ENCODE results near the gene PEX10. TPM values are rescaled to one million over a fixed set of nuclear protein-coding genes. Genes with fewer than 3 reads are reported as not detected.

The PEX10 gene
- total and polyA plus RNA-seq, 3 experiments from 2014 or later, result 8.9 to 26.2 (median 25.6) TPM

DNA sequence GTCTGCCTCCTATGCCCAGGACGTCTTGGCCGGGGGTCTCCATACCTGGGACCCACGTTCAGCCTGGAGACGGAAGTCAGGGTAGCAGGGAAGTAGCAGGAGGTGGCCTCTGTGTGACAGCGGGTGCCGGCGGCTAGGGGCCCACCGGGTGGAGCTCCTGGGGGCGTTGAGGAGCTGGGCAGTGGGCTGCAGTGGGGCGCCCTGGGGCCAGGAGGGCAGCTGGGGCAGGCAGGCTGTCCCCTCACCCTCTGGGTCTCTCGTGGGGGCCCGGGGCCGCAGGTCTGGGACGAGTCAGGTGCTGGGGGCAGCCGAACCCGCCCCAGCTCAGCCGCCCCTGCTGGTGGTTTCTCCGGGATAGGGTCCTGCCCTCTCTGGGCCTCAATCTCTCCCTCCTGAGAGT, 14.7 kb upstream of the PEX10 start:
- H3K4me3 ChIP-seq (ENCODE audit: low read length), result no peak overlapping the region
- Mint-ChIP-seq H3K36me3 (peaks cover 0 to 8% (median 1%) of the 10 kb centered on the region in 3 donors), H3K9me3 (peaks cover 0 to 11% (median 2%) of the 10 kb centered on the region in 5 donors), H3K4me1 (no peaks in the 10 kb centered on the region), H3K27ac (no peak overlapping the region), H3K27me3 (no peaks in the 10 kb centered on the region), H3K4me3 (no peak overlapping the region)
- DNase-seq, result no peak
- ChIA-PET CTCF (no interaction called here), POLR2A (no interaction called here)
- H3K4me1 ChIP-seq (ENCODE audit: insufficient read depth, low read length), result no peaks in the 10 kb centered on the region
- no peaks in the 10 kb centered on the region for H3K27me3 ChIP-seq (ENCODE audit: insufficient read depth, low read length, poor library complexity, severe bottlenecking)
- no peaks in the 10 kb centered on the region for H3K9me3 ChIP-seq (ENCODE audit: low read length)
- no peaks in the 10 kb centered on the region for H3K36me3 ChIP-seq (ENCODE audit: insufficient read depth, low read length)
- H3K27ac ChIP-seq (ENCODE audit: low read depth, low read length), result no peak overlapping the region

DNA sequence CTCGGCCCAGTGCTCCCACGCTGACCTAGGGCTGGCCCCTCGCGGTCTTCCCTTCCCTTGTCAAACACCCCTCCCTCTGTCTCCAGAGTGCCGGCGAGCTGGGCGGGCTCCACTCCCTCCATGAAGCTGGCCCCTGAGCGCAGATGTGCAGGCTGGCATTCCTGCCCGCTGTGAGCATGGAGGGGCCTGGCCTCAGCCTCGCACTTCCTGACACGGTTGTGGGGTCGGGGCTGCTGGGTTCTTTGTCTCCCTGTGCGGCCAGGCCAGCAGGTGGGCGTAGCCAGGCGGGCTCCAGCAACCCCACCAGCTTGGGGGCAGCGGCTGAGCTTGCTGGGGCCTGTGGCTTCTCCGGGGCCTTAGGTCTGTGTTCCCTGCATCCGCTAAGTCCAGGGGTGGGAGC, 14.2 kb upstream of the PEX10 start:
- no peak overlapping the region for H3K4me3 Mint-ChIP-seq
- H3K9me3 Mint-ChIP-seq, result peaks cover 0 to 11% (median 2%) of the 10 kb centered on the region in 5 donors
- H3K27me3 ChIP-seq (ENCODE audit: insufficient read depth, low read length, poor library complexity, severe bottlenecking), result no peaks in the 10 kb centered on the region
- CTCF ChIA-PET, result no interaction called here
- no peak overlapping the region for H3K4me3 ChIP-seq (ENCODE audit: low read length)
- H3K36me3 ChIP-seq (ENCODE audit: insufficient read depth, low read length), result no peaks in the 10 kb centered on the region
- no peaks in the 10 kb centered on the region for H3K27me3 Mint-ChIP-seq
- peaks cover 0 to 8% (median 1%) of the 10 kb centered on the region in 3 donors for H3K36me3 Mint-ChIP-seq
- no peaks in the 10 kb centered on the region for H3K4me1 Mint-ChIP-seq
- no peak overlapping the region for H3K27ac ChIP-seq (ENCODE audit: low read depth, low read length)
- H3K9me3 ChIP-seq (ENCODE audit: low read length), result no peaks in the 10 kb centered on the region
- POLR2A ChIA-PET, result no interaction called here
- no peak overlapping the region for H3K27ac Mint-ChIP-seq
- no peaks in the 10 kb centered on the region for H3K4me1 ChIP-seq (ENCODE audit: insufficient read depth, low read length)
- DNase-seq, result no peak

DNA sequence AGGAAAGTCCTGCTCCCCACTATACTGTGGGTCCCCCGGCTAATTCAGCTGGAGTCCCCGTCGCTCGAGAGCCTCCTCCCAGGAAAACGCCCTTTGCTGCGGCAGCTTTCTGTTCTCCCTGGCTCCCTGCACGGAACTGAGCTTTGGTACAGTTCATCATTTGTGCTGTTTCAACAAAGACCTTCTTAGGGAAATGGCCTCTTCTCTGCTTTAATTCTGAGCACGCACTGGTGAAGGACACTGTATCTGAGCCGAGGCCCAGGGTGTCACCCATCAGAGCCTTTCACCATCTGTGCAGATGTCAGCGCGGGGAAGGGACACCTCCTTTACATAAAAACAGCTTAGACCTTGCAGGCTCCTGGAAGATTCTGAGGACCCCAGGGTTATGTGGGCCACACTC, 13.5 kb upstream of the PEX10 start:
- no peaks in the 10 kb centered on the region for H3K27me3 ChIP-seq (ENCODE audit: insufficient read depth, low read length, poor library complexity, severe bottlenecking)
- no peaks in the 10 kb centered on the region for H3K36me3 ChIP-seq (ENCODE audit: insufficient read depth, low read length)
- Mint-ChIP-seq H3K27ac (no peak overlapping the region), H3K4me3 (no peak overlapping the region), H3K27me3 (no peaks in the 10 kb centered on the region), H3K9me3 (peaks cover 0 to 11% (median 2%) of the 10 kb centered on the region in 5 donors), H3K4me1 (no peaks in the 10 kb centered on the region), H3K36me3 (peaks cover 0 to 8% (median 1%) of the 10 kb centered on the region in 3 donors)
- no peaks in the 10 kb centered on the region for H3K9me3 ChIP-seq (ENCODE audit: low read length)
- ChIA-PET CTCF (no interaction called here), POLR2A (no interaction called here)
- no peak overlapping the region for H3K4me3 ChIP-seq (ENCODE audit: low read length)
- no peak overlapping the region for H3K27ac ChIP-seq (ENCODE audit: low read depth, low read length)
- DNase-seq, result no peak
- H3K4me1 ChIP-seq (ENCODE audit: insufficient read depth, low read length), result no peaks in the 10 kb centered on the region

DNA sequence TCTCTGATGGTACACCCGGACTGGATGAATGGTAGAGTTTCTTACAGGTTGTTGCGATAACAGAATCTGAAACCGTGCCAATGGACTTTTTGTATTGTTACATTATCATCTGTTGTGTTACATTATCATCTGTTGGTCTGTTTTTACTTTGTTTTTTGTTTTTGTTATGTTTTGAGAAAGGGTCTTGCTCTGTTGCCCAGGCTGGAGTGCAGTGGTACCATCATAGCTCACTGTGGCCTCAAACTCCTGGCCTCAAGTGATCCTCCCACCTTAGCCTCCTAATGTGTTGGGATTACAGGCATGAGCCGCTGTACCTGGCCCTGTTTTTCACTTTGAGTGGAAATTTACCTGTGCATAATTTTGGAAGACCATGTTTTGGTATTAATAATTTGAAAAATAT, 10.2 kb upstream of the PEX10 start:
- Histone ChIP-seq H3K36me3 (ENCODE audit: insufficient read depth, low read length) (no peaks in the 10 kb centered on the region), H3K4me3 (ENCODE audit: low read length) (no peak overlapping the region), H3K27me3 (ENCODE audit: insufficient read depth, low read length, poor library complexity, severe bottlenecking) (no peaks in the 10 kb centered on the region), H3K9me3 (ENCODE audit: low read length) (no peaks in the 10 kb centered on the region), H3K27ac (ENCODE audit: low read depth, low read length) (no peak overlapping the region), H3K4me1 (ENCODE audit: insufficient read depth, low read length) (peaks cover 4% of the 10 kb centered on the region)
- ChIA-PET POLR2A (no interaction called here), CTCF (interaction anchor here (0.9 kb wide), 1 partner anchor 13 kb away, joined by 3 read pairs; no protein-coding TSS in a partner anchor)
- Mint-ChIP-seq H3K36me3 (peaks cover 1 to 8% (median 2%) of the 10 kb centered on the region in 3 donors), H3K27ac (no peak overlapping the region), H3K27me3 (peaks cover 0 to 2% of the 10 kb centered on the region in 2 donors), H3K9me3 (peaks cover 0 to 11% (median 2%) of the 10 kb centered on the region in 5 donors), H3K4me3 (no peak overlapping the region), H3K4me1 (peaks cover 0 to 13% (median 0%) of the 10 kb centered on the region in 3 donors)
- DNase-seq, result no peak

DNA sequence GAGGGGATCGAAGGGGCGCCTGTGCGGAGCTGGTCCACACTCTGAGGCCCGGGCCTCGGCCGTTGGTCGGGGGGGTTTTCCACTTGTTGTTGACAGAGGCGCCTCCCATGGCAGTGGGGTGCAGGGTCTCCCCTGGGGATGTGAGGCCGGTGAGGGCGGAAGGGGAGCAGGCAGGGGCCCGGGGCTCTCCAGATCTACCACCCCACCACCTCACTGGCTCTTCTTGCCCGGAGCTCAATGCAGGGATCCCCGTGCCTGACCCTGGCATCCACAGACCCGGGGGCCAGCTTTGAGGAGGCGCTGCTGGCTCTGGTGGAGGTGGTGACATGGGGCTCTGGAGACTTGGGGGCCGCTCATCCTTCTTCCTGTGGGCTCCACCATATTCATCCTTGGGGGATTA, 7.1 kb upstream of the PEX10 start:
- peak overlapping the region in 1 of 7 donors; percentile 78 for H3K4me3 Mint-ChIP-seq
- Histone ChIP-seq H3K4me1 (ENCODE audit: insufficient read depth, low read length) (peaks cover 35% of the 10 kb centered on the region), H3K27me3 (ENCODE audit: insufficient read depth, low read length, poor library complexity, severe bottlenecking) (no peaks in the 10 kb centered on the region), H3K9me3 (ENCODE audit: low read length) (no peaks in the 10 kb centered on the region), H3K36me3 (ENCODE audit: insufficient read depth, low read length) (no peaks in the 10 kb centered on the region), H3K27ac (ENCODE audit: low read depth, low read length) (no peak overlapping the region), H3K4me3 (ENCODE audit: low read length) (no peak overlapping the region)
- peaks cover 1 to 8% (median 2%) of the 10 kb centered on the region in 3 donors for H3K36me3 Mint-ChIP-seq
- CTCF ChIA-PET, result interaction anchor here (1.6 kb wide), 1 partner anchor 368 kb away, joined by 4 read pairs; no protein-coding TSS in a partner anchor
- peaks cover 20 to 40% (median 24%) of the 10 kb centered on the region in 3 donors for H3K4me1 Mint-ChIP-seq
- peaks cover 0 to 11% (median 2%) of the 10 kb centered on the region in 5 donors for H3K9me3 Mint-ChIP-seq
- POLR2A ChIA-PET, result no interaction called here
- peaks cover 0 to 2% of the 10 kb centered on the region in 2 donors for H3K27me3 Mint-ChIP-seq
- no peak for DNase-seq
- H3K27ac Mint-ChIP-seq, result peak overlapping the region in 1 of 8 donors; percentile 38

DNA sequence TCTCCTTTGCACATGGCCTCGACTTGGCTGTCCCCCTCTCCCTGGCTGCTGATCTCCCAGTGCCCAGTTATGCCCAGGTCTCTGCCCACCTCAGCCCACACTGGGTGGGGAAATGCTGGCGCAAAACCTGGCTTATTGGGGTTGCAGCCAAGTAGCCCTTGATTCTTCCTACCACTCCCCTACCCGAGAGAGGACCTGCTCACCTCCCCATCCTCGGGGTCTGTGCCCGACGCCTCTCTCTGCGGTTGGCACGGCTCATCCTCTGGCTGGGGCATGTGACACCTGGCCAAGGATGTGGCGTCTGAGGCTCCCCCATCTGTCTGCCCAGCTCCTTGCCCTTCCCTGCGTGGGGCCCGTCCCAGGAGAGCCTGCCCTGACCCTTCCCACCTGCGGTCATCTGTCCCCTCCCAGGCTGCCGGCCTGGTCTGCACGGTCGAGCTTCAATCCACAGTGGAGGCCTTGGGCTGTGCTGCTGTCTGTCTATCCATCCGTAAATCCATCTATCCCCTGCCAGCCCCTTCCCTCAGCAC, 6.5 kb upstream of the PEX10 start:
- H3K4me1 ChIP-seq (ENCODE audit: insufficient read depth, low read length), result peaks cover 41% of the 10 kb centered on the region
- no peaks in the 10 kb centered on the region for H3K9me3 ChIP-seq (ENCODE audit: low read length)
- peaks cover 0 to 11% (median 2%) of the 10 kb centered on the region in 5 donors for H3K9me3 Mint-ChIP-seq
- H3K4me1 Mint-ChIP-seq, result peaks cover 25 to 46% (median 29%) of the 10 kb centered on the region in 3 donors
- peaks cover 1 to 8% (median 2%) of the 10 kb centered on the region in 3 donors for H3K36me3 Mint-ChIP-seq
- CTCF ChIA-PET, result interaction anchor here (1.2 kb wide), 1 partner anchor 107 kb away, joined by 3 read pairs; the partner anchor contains the start of gene PANK4
- peak overlapping the region in 4 of 7 donors; percentile 24 to 84 (median 60) for H3K4me3 Mint-ChIP-seq
- peak overlapping the region in 2 of 8 donors; percentile 37 to 43 for H3K27ac Mint-ChIP-seq
- no peak overlapping the region for H3K27ac ChIP-seq (ENCODE audit: low read depth, low read length)
- no peak overlapping the region for H3K4me3 ChIP-seq (ENCODE audit: low read length)
- peaks cover 0 to 2% of the 10 kb centered on the region in 2 donors for H3K27me3 Mint-ChIP-seq
- no peak for DNase-seq
- no peaks in the 10 kb centered on the region for H3K36me3 ChIP-seq (ENCODE audit: insufficient read depth, low read length)
- POLR2A ChIA-PET, result no interaction called here
- H3K27me3 ChIP-seq (ENCODE audit: insufficient read depth, low read length, poor library complexity, severe bottlenecking), result no peaks in the 10 kb centered on the region

DNA sequence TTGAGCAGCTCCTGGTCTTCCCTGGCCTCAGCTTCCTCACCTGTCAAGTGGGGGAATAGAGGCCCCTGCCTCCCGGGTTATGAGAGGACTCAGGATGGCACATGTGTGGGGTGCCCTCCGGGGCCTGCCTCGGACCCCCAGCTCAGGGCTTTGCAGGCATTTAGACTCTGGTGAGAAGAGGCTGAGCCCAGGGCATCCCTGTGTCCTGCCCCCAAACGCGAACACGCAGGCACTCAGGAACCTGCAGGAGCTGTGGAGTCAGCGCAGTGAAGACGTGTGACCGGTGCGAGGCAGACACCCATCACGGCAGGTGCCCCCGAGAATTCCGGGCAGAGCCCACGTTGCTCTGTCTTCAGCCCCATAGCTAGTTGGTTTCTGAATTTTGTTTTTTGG, 5.5 kb upstream of the PEX10 start:
- H3K9me3 Mint-ChIP-seq, result peaks cover 0 to 4% (median under 1%) of the 10 kb centered on the region in 5 donors
- Histone ChIP-seq H3K4me1 (ENCODE audit: insufficient read depth, low read length) (peaks cover 47% of the 10 kb centered on the region), H3K36me3 (ENCODE audit: insufficient read depth, low read length) (no peaks in the 10 kb centered on the region), H3K4me3 (ENCODE audit: low read length) (no peak overlapping the region), H3K9me3 (ENCODE audit: low read length) (no peaks in the 10 kb centered on the region), H3K27ac (ENCODE audit: low read depth, low read length) (no peak overlapping the region), H3K27me3 (ENCODE audit: insufficient read depth, low read length, poor library complexity, severe bottlenecking) (no peaks in the 10 kb centered on the region)
- peak overlapping the region in 1 of 7 donors; percentile 78 for H3K4me3 Mint-ChIP-seq
- no peak for DNase-seq
- peaks cover 0 to 2% of the 10 kb centered on the region in 2 donors for H3K27me3 Mint-ChIP-seq
- H3K27ac Mint-ChIP-seq, result peak overlapping the region in 1 of 8 donors; percentile 32
- POLR2A ChIA-PET, result no interaction called here
- H3K4me1 Mint-ChIP-seq, result peaks cover 26 to 51% (median 30%) of the 10 kb centered on the region in 3 donors
- CTCF ChIA-PET, result interaction anchor here (1.2 to 4.4 kb wide), 2 partner anchors 108 to 130 kb away, joined by 3 to 49 read pairs; partner anchors contain the start of gene PANK4
- peaks cover 1 to 6% (median 2%) of the 10 kb centered on the region in 3 donors for H3K36me3 Mint-ChIP-seq

DNA sequence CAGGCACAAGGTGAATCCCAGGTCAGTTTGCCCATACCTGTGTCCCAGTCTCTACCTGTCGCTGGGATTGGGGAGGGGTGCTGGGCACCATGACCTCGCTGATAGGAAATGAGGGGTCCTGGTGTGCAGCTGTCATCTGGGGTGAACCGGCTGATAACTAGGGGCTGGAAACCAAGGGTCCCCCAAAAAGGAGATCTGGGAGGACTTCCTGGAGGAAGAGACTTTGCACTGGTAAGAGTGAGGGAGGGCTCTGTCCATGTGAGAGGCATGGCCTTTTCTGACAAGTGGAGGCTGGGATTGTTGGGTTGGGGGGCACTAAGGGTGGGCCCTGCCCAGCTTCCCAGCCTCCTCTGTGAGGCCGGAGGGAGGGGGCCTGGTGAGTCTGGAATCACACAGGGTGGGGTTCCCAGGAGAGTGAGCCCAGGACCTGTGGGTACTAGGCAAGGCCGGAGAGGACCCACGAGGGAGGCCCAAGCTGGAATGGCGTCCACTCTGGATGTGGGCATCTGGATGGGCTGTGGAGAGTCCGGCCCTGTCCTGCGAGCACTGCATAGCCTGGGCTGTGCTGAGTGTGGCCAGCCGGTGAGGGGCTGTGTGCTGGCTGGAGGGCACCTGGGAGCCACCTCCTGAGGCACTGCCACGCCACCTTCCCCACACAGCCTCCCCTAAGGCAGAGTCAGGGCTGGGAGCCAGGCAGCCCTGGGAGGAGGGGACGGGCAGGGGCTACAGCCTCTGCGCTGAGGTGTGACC, 4.9 kb upstream of the PEX10 start:
- Histone ChIP-seq H3K27ac (ENCODE audit: low read depth, low read length) (no peak overlapping the region), H3K36me3 (ENCODE audit: insufficient read depth, low read length) (no peaks in the 10 kb centered on the region), H3K4me1 (ENCODE audit: insufficient read depth, low read length) (peaks cover 47% of the 10 kb centered on the region), H3K4me3 (ENCODE audit: low read length) (peak overlapping the region; percentile 63), H3K9me3 (ENCODE audit: low read length) (no peaks in the 10 kb centered on the region), H3K27me3 (ENCODE audit: insufficient read depth, low read length, poor library complexity, severe bottlenecking) (no peaks in the 10 kb centered on the region)
- peaks cover 26 to 51% (median 30%) of the 10 kb centered on the region in 3 donors for H3K4me1 Mint-ChIP-seq
- DNase-seq, result no peak
- H3K27me3 Mint-ChIP-seq, result peaks cover 0 to 2% of the 10 kb centered on the region in 2 donors
- ChIA-PET CTCF (interaction anchor here (1.6 to 4.4 kb wide), 3 partner anchors 72 to 131 kb away, joined by 7 to 49 read pairs (median 19); no protein-coding TSS in a partner anchor), POLR2A (no interaction called here)
- H3K36me3 Mint-ChIP-seq, result peaks cover 0 to 4% (median 0%) of the 10 kb centered on the region in 3 donors
- peaks cover 0 to under 1% (median 0%) of the 10 kb centered on the region in 5 donors for H3K9me3 Mint-ChIP-seq
- peak overlapping the region; percentile 85 to 92 (median 89) for H3K4me3 Mint-ChIP-seq
- peak overlapping the region; percentile 85 to 98 (median 91) for H3K27ac Mint-ChIP-seq
